GM21526 (cell line): Measurements from ENCODE around the gene FNDC11.

ENCODE experiments used
- ATAC-seq: cut with Tn5 transposase; IDR thresholded peaks from one replicate; pipeline ENCODE4 v1.9.1; 2021; ENCODE audit warnings: moderate library complexity; ENCODE audit not compliant: unreplicated experiment, low FRiP score

FNDC11 gene

DNA sequence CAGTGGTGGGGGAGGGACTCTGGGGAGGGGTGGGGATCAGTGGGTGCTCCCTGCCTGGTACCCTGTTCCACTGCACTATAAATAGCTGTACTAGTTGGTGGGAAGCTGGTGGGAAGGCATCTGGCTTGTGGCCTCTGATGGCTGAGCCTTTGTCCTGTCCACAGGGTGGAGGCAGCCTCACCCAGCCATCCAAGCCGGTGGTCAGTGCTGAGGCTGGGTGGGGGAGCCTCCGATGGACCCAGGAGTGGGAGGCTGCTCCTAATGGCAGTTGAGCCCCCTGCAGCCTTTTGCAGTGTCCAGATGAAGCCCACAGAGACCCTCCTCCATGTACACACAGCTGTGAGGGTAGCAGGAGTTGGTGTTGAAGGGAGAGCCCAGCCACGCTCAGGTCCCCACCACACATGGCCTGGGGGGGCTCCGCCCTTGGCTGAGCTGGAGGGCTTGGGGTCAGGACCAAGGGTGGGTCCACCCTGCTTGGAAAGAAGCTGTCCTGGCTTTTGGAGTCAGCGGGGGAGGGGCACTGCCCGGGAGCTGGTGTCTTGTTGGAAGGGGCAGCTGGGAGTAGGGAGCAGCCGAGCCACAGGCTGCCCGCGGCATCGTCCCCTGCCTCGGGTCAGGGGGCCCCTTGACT, 30.9 kb upstream of the FNDC11 start:
- no peak for ATAC-seq

DNA sequence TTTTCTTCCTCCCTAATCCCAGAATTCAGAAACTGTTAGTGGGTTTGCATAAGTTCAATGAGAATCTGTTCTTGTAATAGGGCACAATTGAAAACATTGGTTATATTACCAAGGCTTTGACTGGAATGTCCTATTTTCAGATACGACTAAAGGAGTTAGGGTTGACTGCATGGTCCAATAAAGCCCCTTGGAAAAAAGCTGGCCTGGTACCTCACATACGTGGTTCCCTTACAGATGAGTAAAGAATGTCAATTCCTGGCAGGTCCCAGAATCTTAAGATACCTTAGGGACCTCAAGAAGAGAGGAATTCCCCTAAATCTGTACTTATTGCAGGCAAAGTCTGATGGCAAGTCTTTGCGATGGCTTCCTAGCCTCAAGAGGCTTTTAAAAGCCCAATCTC, 28.8 kb upstream of the FNDC11 start:
- ATAC-seq = no peak

DNA sequence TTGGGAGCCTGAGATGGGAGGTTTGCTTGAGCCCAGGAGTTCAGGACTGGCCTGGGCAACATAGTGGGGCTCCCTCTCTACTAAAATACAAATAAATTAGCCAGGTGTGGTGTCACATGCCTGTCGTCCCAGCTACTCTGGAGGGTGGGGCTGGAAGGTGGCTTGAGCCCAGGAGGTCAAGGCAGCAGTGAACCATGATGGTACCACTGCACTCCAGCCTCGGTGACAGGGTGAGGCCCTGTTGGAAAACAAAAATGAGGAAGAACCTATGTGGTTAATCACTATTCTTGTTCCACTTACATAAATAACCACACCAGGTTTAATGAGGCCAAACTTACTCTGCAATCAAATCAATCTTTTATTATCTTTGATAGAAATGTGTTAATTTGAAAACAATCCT, 28.0 kb upstream of the FNDC11 start:
- ATAC-seq = no peak

DNA sequence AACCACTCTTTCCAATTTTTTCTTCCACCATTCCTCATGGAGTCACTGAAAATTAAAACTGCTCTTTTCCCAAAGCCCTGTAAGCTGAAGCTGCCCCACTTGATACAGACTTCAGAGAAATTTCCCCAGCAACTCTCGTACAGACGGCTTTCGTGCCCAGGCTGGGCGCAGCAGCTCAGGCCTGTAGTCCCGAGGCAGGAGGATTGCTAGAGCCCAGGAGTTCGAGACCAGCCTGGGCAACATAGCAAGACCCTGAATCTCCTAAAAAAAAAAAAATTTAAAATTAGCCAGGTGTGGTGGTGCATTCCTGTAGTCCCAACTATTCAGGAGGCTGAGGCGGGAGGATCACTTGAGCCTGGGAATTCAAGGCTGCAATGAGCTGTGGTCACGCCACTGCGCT, 26.8 kb upstream of the FNDC11 start:
- no peak for ATAC-seq

DNA sequence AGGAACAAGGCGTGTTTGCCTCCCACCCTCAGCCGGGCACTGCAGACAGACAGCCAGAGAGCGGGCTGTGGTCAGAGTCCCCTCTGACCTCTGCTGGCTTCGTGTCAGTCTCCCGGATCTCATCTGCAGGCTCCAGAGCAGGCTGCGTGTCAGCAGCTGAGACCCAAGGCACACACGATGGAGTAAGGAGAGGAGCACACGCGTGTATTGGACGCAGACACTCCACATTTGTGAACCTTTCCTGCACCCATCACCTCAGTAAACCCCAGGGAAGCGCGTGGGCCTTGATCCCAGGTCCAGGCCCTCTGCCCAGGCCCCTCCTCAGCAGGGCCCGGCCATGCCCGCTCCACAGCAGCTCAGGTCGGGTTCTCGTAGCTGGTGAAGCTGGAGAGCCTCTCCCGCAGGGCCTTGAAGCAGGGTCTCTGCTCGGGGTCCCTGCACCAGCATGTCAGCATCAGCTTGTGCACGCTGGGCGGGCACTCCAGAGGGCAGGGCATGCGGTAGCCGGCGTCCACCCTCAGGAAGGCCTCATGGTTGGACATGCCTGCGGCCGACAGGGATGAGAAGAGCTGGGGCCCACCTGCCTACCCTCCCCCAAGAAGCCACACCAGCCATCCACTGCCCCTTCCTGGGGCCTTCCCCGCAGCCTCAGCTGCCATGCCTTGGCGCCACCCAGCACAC, 24.6 kb upstream of the FNDC11 start:
- ATAC-seq = no peak

DNA sequence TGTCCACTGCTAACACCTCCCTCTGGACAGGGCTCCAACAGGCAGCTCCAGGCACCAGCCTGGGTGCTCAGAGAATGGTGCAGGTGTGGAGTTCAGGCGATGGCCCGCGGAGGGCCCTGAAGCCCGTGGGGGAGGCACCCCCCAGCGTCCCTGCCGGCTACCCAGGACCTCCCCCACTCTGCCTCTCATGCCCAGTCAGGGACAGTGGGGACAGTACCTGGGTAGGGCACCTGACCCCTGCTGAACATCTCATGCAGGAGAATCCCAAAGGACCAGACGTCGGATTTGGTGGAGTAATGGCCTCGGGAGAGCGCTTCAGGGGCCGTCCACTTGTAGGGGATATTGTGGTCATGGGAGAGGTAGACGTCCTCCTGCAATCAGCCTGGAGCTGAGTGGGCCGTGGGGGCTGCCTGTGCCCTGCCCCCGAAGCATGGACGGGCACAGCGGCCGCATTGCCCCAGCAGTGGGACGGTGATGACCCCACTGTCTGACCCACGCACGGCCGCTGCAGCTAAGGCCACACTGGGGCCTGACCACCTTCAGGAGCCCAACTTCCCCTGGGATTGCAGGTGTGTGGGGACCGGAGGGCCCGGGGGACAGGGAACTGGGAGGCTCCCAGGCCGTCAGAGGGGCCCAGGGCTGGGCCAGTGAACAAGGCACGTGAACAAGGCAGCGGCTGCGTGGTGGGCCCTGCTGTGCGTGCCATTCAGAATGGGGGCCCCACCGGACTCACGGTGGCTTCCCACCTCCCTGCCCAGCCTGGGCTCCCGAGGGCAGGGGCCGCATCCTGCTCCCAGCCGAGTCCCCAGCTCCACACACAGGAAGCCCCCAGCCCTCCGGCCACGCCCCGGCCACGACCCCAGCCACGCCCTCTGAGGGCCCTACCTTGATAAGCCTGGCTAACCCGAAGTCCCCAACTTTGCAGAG, 23.8 kb upstream of the FNDC11 start:
- no peak for ATAC-seq

DNA sequence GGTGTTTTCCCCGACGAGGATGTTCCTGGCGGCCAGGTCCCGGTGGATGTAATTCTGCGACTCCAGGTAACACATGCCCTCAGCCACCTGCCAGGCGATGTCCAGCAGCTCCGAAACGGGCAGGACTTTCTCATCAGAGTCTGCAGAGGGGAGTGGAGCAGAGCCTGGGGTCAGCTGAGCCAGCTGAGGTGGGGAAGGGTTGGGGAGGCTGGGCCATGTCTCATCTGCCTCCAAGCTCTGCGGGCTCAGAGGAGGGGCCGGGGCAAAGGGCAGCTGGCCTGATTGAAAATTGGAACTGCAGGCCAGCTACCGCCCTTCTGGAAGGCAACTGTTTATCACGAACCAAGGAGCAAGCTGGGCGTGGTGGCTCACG, 23.2 kb upstream of the FNDC11 start:
- ATAC-seq = no peak

DNA sequence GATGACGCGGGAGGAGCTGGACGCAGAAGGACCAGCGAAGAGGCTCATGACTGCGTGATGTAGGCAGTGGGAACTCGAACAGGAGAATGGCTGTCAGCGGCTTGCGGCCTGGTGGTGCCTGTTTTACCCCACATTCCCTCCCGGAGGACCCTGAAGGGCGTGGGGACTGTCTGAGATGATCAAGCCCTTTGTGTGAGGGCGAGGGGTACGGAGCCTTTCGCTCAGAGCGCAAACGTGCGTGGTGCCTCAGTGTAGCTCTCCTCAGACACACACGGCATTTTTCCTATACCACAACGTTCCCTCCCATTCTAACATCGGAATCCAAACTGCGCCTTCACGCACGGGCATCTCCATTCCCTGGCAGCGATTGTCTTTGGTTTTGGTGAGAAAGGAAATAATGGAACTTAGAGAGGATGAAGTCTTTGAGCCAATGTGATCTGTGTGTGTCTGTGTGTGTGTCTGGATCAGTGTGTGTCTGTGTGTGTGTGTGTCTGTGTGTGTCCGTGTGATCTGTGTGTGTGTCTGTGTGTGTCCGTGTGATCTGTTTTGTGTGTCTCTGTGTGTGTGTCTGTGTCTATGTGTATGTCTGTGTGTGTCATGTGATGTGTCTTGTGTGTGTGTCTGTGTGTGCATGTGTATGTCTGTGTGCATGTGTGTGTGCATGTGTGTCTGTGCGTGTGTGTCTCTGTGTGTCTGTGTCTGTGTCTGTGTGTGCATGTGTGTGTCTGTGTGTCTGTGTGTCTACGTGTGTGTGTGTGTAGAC, 22.1 kb upstream of the FNDC11 start:
- ATAC-seq = no peak

DNA sequence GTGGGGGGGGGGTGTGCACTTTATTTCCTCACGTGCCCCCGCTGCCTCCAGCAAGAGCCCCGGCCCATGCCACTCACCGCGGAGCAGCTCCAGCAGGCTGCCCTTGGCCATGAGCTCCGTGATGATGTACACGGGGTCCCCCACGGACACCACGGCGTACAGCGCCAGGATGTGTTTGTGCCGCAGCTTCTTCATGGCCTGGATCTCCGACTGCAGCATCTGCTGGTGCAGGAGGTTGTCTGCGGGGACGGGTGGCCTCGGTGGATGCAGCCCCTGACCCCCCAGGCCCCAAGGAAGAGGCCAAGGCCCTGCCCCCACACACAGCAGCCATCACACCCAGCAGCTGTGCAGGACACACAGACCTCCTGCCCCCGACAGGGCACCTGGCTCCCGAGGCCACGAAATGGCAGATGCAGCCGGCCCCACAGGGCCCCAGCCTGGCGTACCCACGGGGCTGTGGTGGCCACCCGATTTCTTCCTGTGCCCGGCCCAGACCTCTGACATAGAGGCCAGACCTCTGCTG, 21.4 kb upstream of the FNDC11 start:
- no peak for ATAC-seq

DNA sequence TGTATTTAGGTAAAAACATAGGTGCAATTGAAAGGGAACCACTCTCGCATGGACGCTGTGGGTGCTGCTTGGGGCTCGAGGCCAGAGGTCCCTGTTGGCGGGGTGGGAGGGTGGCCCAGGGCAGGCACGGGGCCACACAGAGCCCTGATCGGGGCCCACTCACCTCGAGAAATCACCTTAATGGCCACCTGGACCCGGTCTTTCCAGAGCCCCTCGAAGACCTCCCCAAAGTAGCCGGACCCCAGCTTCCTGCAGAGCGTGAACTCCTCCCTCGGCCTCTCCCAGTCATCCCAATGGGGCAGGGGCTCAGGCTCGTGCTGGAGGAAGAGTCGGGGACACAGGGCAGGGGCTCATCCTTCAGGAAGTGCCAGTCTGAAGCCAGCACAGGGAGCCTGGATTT, 20.6 kb upstream of the FNDC11 start:
- no peak for ATAC-seq

DNA sequence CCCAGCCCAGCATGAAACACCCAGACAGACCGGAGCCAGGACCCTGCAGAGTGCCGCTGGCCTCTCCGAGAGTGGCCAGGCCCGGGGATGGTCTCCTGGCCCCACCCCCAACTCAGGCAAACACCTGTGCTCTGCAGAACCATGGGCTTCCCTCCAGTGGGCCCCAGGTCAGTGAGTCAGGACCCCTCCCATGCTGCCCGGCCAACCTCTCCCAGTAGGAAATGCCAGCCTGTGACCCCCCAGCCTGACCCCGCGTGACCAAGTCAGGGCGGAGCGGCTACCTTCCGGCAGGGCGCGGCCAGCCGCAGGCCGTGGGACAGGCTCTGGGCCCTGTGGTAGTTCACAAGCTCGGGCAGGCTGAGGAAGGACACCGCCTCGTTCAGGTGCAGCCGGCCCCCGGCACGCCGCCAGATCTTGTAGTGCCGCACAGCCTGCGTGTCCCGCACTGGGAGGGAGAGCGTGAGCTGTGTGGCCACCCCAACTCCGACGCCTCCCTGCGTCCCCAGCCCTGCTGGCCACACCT, 20.0 kb upstream of the FNDC11 start:
- no peak for ATAC-seq

DNA sequence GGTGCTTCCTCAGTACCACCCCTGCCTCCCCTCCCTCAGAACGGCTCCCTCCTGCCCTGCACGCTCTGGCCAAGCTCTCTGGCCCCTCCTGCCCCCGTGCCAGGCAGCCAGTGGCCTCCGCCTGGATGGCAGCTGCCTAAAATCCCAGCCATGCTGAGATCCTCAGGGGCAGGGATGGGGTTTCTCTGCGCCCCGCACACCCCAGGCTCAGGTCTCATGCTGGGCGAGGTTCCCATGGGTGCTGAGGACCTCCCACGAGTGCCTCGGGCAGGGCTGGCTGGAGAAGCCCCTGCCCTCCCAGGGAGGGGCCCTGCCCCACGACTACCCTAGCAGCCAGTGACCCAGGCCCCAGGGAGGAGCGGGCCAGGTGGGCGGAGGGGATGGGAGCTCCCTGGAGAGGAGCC, 19.5 kb upstream of the FNDC11 start:
- ATAC-seq = no peak

DNA sequence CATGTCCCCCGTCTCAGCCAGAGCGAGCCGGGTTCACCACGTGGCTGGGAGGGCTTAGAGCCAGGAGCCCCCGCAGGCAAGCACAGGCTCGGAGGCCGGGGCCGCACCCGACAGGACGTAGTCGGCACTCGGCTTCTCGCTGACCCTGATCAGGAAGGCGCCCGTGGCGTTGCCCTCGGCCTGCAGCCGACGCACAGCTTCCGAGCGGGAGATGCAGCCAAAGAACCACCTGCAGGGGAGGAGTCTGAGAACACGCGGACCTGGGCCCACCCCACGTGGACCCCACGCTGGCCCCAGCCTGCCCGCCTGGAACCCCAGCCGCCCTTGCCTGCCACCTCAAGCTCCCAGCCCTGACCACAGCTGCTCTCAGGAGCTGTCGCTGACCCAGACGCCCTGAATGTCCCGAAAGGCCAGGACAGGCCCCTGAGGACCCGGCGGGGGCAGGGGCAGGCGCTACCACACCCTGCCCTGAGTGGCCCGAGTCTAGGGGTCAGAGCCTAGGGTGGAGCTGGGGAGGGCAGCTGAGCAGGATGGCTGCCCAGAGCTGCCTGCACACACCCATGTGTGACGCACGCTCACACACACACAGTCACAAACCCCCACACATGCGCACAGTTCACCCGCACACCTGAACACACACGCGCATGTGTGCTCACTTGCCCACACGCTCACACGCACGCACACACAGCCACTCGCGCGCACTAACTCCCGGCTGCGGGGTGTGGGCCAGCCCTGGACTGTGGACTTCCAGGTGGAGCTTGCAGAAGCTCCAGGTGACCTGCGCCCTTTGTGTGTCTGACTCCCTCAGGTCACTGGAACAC, 18.9 kb upstream of the FNDC11 start:
- no peak for ATAC-seq

DNA sequence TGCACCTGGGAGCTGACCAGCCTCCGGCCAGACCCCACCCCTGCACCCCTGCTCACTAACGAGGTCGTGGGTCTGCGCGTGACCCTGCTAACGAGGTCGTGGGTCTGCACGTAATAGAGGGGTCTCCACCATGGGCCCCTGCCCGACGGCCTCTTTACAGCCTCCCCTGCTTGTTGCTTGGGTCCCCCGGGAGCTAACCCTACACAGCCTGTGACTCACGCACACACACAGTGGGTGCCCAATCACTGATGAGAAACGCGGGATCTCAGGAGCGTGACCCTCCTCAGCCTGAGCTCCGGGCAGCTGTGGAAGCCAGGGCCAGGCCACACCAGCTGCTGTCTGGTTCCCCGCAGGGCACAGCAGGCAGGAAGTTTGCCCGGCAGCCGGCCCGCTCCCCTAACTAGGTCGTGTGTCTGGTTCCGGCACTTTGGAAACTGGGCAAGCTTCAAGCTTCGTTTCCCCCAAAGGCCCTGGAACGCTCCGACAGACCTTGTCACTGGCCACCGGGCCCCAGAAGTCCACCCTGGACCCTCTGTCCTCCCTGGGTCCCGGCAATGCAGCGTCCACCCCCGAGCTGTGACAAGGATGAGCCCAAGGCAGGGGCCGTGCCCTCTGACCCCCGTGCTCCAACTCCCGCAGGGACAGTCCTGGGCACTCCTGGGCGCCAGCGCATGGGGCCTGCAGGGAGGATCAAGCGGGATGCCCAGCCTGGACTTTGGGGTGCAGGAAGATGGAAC, 17.6 kb upstream of the FNDC11 start:
- ATAC-seq = no peak

DNA sequence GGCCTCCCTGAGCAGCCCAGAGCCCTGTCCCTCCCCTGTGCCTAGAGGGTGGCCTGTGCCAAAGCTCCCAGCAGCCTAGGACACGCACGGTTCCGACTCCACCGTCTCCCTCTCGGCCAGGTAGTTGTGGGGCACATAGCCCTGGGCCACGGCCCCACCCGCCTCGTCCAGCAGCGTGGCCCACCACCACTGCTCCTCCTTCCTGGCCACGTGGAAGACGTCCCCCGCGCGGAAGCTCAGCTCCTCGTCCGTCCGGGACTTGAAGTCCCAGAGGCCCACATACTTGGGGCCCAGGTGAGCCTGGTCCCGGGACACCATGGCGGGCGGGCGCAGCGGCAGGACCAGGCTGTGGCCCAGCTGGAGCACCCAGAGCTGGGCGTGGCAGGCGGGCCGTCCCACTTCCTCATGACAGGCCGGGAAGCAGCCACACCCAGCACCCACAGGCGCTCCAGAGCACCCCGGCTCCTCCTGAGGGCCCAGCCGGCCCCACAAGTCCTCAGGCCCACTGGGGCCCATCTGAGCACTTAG, 16.9 kb upstream of the FNDC11 start, which contains the start of gene PTK6:
PTK6 (minus strand) TSS at position 380 of the 528 bp plus-strand sequence; CDS start at position 318, 62 bp downstream.
- ATAC-seq = peak; percentile 5

DNA sequence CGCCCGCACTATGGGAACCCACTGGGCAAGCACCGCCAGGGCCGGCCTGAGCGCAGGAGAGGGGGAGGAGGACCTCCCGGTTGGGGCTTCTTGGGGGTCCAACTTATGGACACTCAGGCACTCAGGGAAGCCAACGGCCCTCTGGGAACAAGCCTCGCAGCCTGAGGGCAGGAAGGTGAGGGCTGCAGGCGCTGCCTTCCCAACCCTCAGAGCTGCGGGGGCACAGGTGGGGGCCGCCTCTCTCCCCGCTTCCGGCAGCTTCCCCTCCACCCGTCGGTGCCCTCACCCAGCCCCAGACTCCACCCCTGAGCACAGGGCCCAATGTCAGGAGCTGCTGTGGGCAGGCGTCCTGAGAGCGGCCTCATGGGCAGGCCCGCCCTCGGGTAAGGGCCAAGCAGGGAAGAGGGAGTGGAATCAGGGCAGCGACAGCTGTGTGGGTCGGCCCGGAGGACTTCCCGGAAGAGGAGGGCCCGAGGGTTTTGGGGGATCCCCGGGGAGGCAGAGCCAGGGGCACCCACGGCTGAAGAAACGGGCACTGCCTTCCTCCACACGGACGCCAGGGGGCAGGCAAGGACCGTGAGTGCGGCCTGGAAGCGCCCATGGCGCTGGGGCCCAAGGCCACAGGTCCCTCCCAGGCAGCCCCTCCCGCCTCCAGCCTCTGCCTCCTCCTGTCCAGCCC, 16.3 kb upstream of the FNDC11 start:
- ATAC-seq = peak; percentile 60

DNA sequence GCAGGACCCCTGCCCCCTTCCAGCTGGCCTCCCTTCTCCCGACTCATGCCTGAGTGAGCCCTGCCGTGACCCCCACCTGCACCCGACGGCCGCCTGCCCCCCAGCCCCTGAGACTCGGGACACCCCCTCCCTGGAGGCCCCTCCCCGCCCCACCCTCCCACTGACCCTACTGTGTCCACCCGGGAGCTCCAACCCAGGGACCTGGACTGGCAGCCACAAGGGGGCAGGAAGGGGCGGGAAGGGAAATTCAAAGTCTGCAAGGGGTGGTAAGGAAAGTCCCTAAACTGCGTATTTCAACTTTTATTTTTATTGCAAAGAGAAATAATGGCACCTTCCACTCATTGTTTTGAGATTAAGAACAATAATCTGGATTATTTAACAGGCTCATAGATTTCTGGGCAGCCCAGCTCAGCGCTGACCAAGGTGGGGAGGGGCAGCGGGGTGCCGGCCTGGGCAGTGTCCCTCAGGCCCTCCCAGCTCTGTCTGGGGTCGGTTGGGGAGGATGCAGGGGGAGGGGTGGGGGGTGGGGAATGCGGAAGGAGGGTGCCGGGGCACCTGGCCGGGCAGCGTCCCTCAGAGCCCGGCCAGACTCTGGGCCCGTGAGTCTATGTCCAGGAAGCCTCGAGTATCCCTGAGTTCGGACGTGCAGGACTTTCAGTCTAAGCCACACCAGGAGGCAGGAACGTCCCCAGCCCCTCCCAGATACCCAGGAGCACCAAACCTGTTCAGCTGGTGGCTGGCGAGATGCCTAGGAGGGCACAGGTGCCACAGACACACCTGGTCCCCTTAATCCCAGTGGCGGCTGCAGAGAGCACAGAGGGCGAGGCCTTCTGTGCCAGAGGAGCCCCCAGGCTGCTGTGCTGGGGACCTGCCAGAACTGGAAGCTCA, 15.5 kb upstream of the FNDC11 start:
- no peak for ATAC-seq
